Vagina (tissue), 2 donors: ENCODE results near the gene RAD51AP1. TPM values are rescaled to one million over a fixed set of nuclear protein-coding genes. Genes with fewer than 3 reads are reported as not detected.
A peak's percentile ranks its signal among the peaks of the same experiment; 100 is the strongest.

Experiments used
- DNase-seq, 2 donors: peaks; one replicate each; pipeline ENCODE4 v3.0.0-alpha.2; 2017; ENCODE audit errors: extremely low spot score in 2 of 2
- H3K27ac ChIP-seq: fragments of 200-600 bp; sonication (generic); one replicate; pipeline ENCODE4 v1.5.1; 2019
- H3K27me3 ChIP-seq: fragments of 200-600 bp; sonication (generic); one replicate; pipeline ENCODE4 v1.5.1; 2019
- H3K36me3 ChIP-seq, 2 donors: fragments of 200-600 bp; sonication (generic); one replicate each; pipeline ENCODE4 v1.5.1; 2017 to 2019
- H3K4me1 ChIP-seq: fragments of 200-600 bp; sonication (generic); one replicate; pipeline ENCODE4 v1.5.1; 2019
- H3K4me3 ChIP-seq, 2 donors: fragments of 200-600 bp; sonication (generic); 1 replicate in 1 of 2; 2 replicates in 1 of 2; pipeline ENCODE4 v1.5.1; 2016 to 2019
- H3K9me3 ChIP-seq: fragments of 200-600 bp; sonication (generic); one replicate; pipeline ENCODE4 v1.5.1; 2019
- POLR2A ChIP-seq, 2 donors: fragments of 450-650 bp; IDR thresholded peaks; one replicate each; pipeline ENCODE4 v1.6.1; 2017; ENCODE audit warnings: antibody characterized with exemption in 2 of 2, mild to moderate bottlenecking in 2 of 2, moderate library complexity in 2 of 2
- POLR2AphosphoS5 ChIP-seq, 2 donors: sonication (generic); formaldehyde crosslinking; IDR thresholded peaks; one replicate each; pipeline ENCODE4 v1.9.0; 2017; ENCODE audit warnings: antibody characterized with exemption in 2 of 2, mild to moderate bottlenecking in 2 of 2, low read depth in 1 of 2; ENCODE audit not compliant: insufficient read depth in 1 of 2
- intact Hi-C: fragments of 100-400 bp; cut with DNase I; formaldehyde crosslinking; loops from one replicate; pipeline ENCODE4 v1.15.1; 2023
- total RNA-seq: library from RNA; depleted of rRNA; stranded (reverse); fragments of >200 nt; gene quantifications from one replicate; pipeline ENCODE4 v1.2.3, GENCODE V29; 2016
- TF ChIP-seq, protein P1 (sequence below), 3 experiments: fragments of 450-650 bp in 2 of 3; fragments of 200-600 bp in 1 of 3; sonication (generic) in 1 of 3; IDR thresholded peaks; one replicate each; pipeline ENCODE4 v1.5.1; 2017 to 2019; ENCODE audit warnings: antibody characterized with exemption in 3 of 3, mild to moderate bottlenecking in 2 of 3, moderate library complexity in 2 of 3

Gene RAD51AP1, protein sequence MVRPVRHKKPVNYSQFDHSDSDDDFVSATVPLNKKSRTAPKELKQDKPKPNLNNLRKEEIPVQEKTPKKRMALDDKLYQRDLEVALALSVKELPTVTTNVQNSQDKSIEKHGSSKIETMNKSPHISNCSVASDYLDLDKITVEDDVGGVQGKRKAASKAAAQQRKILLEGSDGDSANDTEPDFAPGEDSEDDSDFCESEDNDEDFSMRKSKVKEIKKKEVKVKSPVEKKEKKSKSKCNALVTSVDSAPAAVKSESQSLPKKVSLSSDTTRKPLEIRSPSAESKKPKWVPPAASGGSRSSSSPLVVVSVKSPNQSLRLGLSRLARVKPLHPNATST
- total RNA-seq = 4.2 TPM

DNA sequence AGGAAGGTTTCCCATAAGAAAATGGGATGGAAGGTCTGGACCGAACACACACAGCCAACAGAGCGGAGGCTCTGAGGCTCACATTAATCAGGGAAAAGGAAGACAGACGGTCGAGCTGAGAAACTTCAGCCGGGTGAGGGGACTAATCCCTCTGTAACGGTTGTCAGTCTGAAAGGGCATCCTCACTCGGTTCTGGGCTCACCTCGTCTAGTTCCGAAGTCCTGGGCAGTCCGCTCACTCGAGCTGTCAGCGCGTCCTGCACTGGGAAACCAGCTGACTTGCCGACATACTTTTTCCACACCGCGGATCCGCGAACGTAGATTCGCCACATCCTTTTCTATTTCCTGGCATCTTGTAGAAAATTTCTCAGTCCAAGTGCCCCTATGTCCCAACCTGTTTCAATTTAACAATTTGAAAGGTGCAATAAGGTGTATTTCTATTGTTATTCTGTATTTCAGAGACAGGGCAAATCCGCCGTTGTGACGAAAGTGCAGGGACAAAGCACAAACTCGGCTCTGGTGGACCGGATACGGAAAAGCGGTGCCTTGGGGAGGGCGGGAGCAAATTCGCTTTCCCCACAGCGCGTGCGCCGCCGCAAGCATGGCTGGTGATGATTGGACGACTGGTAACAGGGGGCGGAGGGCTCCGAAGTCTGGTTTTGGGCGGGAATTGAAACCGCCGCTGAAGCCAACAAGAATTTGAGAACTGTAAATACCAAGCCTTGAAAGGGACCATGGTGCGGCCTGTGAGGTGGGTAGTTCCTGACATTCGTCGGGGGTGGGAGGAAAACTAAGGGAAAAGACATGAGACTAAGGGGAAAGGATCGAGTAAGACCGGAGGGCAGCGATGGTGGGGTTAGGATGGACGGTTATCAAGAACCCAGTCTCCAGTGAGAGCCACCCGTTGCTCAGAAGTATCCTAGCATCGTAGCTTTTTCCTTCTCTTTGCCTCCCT lies at the start of gene RAD51AP1:
Gene RAD51AP1, plus strand, starts transcription at position 684 of the 954 bp plus-strand sequence. Its CDS starts 50 bp downstream, at position 734.
- Histone ChIP-seq H3K27ac (peak within 1 kb of the TSS; percentile 94), H3K4me1 (peaks cover 21% of the 10 kb centered on the region), H3K27me3 (no peaks in the 10 kb centered on the region), H3K36me3 (peaks cover 0 to 10% of the 10 kb centered on the region in 2 donors), H3K9me3 (no peaks in the 10 kb centered on the region), H3K4me3 (peak within 1 kb of the TSS; percentile 73)
- TF ChIP-seq POLR2A (IDR thresholded peaks at IDR 0.05) (no peak), POLR2AphosphoS5 (IDR thresholded peaks at IDR 0.05; ENCODE audit: insufficient read depth in 1 of 2, low read depth in 1 of 2) (peak; percentile 89 to 99)
- intact Hi-C loops = no loop called here
- DNase-seq = peak in 1 of 2 donors; percentile 95

DNA sequence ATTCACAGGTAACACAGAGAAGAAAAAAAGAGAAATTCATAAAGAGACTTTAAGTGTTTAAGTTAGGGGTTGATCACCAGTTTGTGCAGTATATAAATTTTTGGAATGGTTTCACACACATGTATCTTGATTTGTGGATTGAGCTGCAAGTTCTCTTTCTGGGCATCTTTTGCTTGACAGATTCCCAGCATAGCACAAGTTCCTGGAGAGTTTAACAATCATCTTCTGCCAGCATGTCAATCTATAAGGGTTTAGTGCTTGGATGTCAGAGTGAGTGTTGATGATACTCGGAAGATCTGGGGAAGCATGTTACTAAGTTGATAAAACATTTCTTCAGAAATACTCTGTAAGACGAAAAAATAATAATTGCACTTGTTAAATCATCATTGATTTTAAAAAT lies 49.1 kb upstream of the RAD51AP1 start:
- Histone ChIP-seq H3K4me1 (no peaks in the 10 kb centered on the region), H3K4me3 (no peak overlapping the region), H3K36me3 (peaks cover 0 to 17% of the 10 kb centered on the region in 2 donors), H3K9me3 (no peaks in the 10 kb centered on the region), H3K27me3 (no peaks in the 10 kb centered on the region), H3K27ac (no peak overlapping the region)
- no peak for DNase-seq
- TF ChIP-seq, protein P1, sequence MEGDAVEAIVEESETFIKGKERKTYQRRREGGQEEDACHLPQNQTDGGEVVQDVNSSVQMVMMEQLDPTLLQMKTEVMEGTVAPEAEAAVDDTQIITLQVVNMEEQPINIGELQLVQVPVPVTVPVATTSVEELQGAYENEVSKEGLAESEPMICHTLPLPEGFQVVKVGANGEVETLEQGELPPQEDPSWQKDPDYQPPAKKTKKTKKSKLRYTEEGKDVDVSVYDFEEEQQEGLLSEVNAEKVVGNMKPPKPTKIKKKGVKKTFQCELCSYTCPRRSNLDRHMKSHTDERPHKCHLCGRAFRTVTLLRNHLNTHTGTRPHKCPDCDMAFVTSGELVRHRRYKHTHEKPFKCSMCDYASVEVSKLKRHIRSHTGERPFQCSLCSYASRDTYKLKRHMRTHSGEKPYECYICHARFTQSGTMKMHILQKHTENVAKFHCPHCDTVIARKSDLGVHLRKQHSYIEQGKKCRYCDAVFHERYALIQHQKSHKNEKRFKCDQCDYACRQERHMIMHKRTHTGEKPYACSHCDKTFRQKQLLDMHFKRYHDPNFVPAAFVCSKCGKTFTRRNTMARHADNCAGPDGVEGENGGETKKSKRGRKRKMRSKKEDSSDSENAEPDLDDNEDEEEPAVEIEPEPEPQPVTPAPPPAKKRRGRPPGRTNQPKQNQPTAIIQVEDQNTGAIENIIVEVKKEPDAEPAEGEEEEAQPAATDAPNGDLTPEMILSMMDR (IDR thresholded peaks at IDR 0.05) = no peak
- no peak for TF ChIP-seq POLR2AphosphoS5 (IDR thresholded peaks at IDR 0.05; ENCODE audit: insufficient read depth in 1 of 2, low read depth in 1 of 2)
- no peak for TF ChIP-seq POLR2A (IDR thresholded peaks at IDR 0.05)
- intact Hi-C loops = no loop called here

DNA sequence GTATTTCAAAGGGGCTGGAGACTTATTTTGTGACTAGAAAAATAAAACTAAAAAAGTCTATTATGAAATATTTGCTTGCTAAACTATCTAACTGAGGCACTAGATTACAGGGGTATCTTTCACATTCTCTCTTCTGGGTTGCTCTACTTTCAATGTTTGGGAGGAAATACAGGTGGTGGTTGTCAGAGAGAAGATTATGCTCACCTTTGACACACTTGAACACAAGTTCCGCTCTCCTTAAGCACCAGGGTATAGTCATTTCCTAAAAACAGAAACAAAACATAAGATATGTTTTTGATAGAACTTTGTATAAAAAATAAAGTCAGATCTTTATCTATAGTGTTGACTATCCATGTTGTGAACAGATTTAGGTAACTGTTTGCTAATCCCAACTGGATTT lies 47.7 kb upstream of the RAD51AP1 start:
- intact Hi-C loops = no loop called here
- H3K36me3 ChIP-seq = peaks cover 0 to 24% of the 10 kb centered on the region in 2 donors
- TF ChIP-seq, protein P1 (IDR thresholded peaks at IDR 0.05) = no peak
- TF ChIP-seq POLR2A (IDR thresholded peaks at IDR 0.05) (no peak), POLR2AphosphoS5 (IDR thresholded peaks at IDR 0.05; ENCODE audit: insufficient read depth in 1 of 2, low read depth in 1 of 2) (no peak)

DNA sequence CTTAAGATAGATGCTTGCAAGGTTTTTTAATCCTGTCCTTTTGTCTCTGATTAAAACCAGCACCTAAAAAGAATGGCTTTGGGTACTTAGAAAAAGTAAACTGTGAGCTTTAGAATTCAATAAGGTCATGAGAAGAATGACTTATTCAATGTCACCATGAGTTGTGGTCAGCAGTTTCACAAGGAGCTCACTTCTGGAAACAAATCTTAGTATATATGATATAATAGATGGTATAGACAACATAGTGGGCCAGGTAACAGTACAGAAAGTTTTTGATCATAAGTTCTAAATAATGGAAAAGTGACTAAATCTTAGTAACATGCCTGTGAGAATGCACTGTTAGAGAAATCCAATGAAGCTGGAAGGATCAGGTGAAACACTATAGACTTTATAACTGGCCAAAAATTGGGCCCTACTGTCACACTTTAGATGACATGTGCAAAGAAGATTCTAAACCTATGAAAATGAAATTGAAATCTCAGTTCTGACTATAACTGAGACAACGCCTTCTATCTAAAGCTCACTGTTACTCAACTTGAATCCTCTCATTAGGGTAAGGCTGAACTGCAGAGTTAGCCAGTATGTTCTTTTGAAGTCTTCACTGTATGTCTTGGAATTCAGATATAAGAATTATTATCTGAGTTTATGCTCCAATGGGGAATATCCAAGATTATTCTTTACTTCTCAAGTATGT lies 42.4 kb upstream of the RAD51AP1 start:
- TF ChIP-seq POLR2A (IDR thresholded peaks at IDR 0.05) (no peak), POLR2AphosphoS5 (IDR thresholded peaks at IDR 0.05; ENCODE audit: insufficient read depth in 1 of 2, low read depth in 1 of 2) (no peak)
- TF ChIP-seq, protein P1 (IDR thresholded peaks at IDR 0.05) = no peak
- Histone ChIP-seq H3K9me3 (no peaks in the 10 kb centered on the region), H3K36me3 (peaks cover 0 to 24% of the 10 kb centered on the region in 2 donors), H3K4me3 (no peak overlapping the region), H3K27ac (no peak overlapping the region), H3K4me1 (no peaks in the 10 kb centered on the region), H3K27me3 (no peaks in the 10 kb centered on the region)
- intact Hi-C loops = no loop called here
- DNase-seq = no peak

More for the DNA sequence above, 47.7 kb upstream of the RAD51AP1 start:
- Histone ChIP-seq H3K27me3 (no peaks in the 10 kb centered on the region), H3K4me1 (no peaks in the 10 kb centered on the region), H3K4me3 (no peak overlapping the region), H3K9me3 (no peaks in the 10 kb centered on the region), H3K27ac (no peak overlapping the region)
- DNase-seq = no peak

DNA sequence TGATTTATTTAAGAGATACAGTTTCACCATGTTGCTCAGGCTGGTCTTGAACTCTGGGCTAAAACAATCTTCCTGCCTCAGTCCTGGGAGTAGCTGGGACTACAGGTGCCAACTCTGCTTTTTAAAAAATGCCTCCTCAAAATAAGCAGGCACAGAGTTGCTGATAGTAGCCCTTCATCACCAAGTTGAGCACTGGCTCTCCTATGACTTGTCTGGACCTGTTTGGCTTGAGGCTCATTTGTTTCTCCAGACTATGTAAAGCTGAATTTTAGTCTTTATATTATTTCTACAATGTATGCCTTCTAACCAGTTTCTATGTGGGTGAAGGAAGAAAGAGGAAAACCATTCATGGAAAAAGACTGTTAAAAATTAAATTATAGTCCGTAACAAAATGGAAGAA lies 39.5 kb upstream of the RAD51AP1 start:
- Histone ChIP-seq H3K27me3 (no peaks in the 10 kb centered on the region), H3K9me3 (no peaks in the 10 kb centered on the region), H3K36me3 (peaks cover 0 to 25% of the 10 kb centered on the region in 2 donors), H3K4me1 (no peaks in the 10 kb centered on the region), H3K27ac (no peak overlapping the region), H3K4me3 (no peak overlapping the region)
- intact Hi-C loops = no loop called here
- TF ChIP-seq POLR2A (IDR thresholded peaks at IDR 0.05) = no peak
- TF ChIP-seq, protein P1 (IDR thresholded peaks at IDR 0.05) = no peak
- no peak for TF ChIP-seq POLR2AphosphoS5 (IDR thresholded peaks at IDR 0.05; ENCODE audit: insufficient read depth in 1 of 2, low read depth in 1 of 2)
- DNase-seq = no peak
